OCI-LY1 (cell line): Measurements from ENCODE around the gene GET3.

Source experiments
- H2AFZ ChIP-seq: fragments of 200-600 bp; sonication (generic), shearing (Covaris generic); 2 replicates; pipeline ENCODE4 v1.6.0; 2014; ENCODE audit warnings: antibody characterized with exemption, mild to moderate bottlenecking, low read length
- H3F3A ChIP-seq: fragments of 200-600 bp; sonication (generic), shearing (Covaris generic); 2 replicates; pipeline ENCODE4 v1.6.0; 2014; ENCODE audit warnings: mild to moderate bottlenecking, antibody characterized with exemption, low read length, moderate library complexity; ENCODE audit not compliant: insufficient read depth
- H3K27ac ChIP-seq: fragments of 200-600 bp; sonication (generic); 2 replicates; pipeline ENCODE4 v1.5.1; 2014; ENCODE audit warnings: low read length, mixed run types, mild to moderate bottlenecking, low read depth; ENCODE audit not compliant: poor library complexity, severe bottlenecking
- H3K27me3 ChIP-seq: fragments of 200-600 bp; sonication (generic); 2 replicates; pipeline ENCODE4 v1.6.0; 2014; ENCODE audit warnings: antibody characterized with exemption, mild to moderate bottlenecking, low read length, moderate library complexity; ENCODE audit not compliant: insufficient read depth
- H3K36me3 ChIP-seq: fragments of 200-600 bp; sonication (generic); 2 replicates; pipeline ENCODE4 v1.6.1; 2014; ENCODE audit warnings: mild to moderate bottlenecking, antibody characterized with exemption, low read length, moderate library complexity, mixed read lengths; ENCODE audit not compliant: insufficient read depth
- H3K4me1 ChIP-seq: fragments of 200-600 bp; sonication (generic); 2 replicates; pipeline ENCODE4 v1.5.1; 2014; ENCODE audit warnings: mild to moderate bottlenecking, low read length, moderate library complexity; ENCODE audit not compliant: insufficient read depth, severe bottlenecking
- H3K4me2 ChIP-seq: fragments of 200-600 bp; sonication (generic), shearing (Covaris generic); 2 replicates; pipeline ENCODE4 v1.6.1; 2014; ENCODE audit warnings: low read length
- H3K4me3 ChIP-seq: fragments of 200-600 bp; sonication (generic); 2 replicates; pipeline ENCODE4 v1.5.1; 2014; ENCODE audit warnings: low read length, low read depth, mild to moderate bottlenecking, mixed read lengths; ENCODE audit not compliant: poor library complexity, severe bottlenecking
- H3K79me2 ChIP-seq: fragments of 200-600 bp; shearing (Covaris generic); 2 replicates; pipeline ENCODE4 v1.6.1; 2016; ENCODE audit warnings: mixed run types, low read length, mixed read lengths; ENCODE audit not compliant: insufficient read depth
- H3K9ac ChIP-seq: fragments of 200-600 bp; sonication (generic), shearing (Covaris generic); 2 replicates; pipeline ENCODE4 v1.6.1; 2014; ENCODE audit warnings: mild to moderate bottlenecking, low read length, mixed read lengths
- H3K9me2 ChIP-seq: fragments of 200-600 bp; sonication (generic), shearing (Covaris generic); 2 replicates; pipeline ENCODE4 v1.6.1; 2014; ENCODE audit warnings: low read depth, mild to moderate bottlenecking, low read length, mixed read lengths
- H3K9me3 ChIP-seq: fragments of 200-600 bp; shearing (Covaris generic); 2 replicates; pipeline ENCODE4 v1.6.1; 2014; ENCODE audit warnings: low read length, mixed read lengths
- H4K20me1 ChIP-seq: fragments of 200-600 bp; sonication (generic), shearing (Covaris generic); 2 replicates; pipeline ENCODE4 v1.6.0; 2016; ENCODE audit warnings: mild to moderate bottlenecking, low read length; ENCODE audit not compliant: insufficient read depth
- CTCF ChIP-seq: fragments of 200-600 bp; sonication (generic), shearing (Covaris generic); IDR thresholded peaks from 2 replicates; pipeline ENCODE4 v1.5.1; 2017; ENCODE audit warnings: mild to moderate bottlenecking, antibody characterized with exemption, low read length, moderate library complexity, mixed read lengths
- EZH2 ChIP-seq: fragments of 200-600 bp; sonication (generic), shearing (Covaris generic); IDR thresholded peaks from 2 replicates; pipeline ENCODE4 v1.8.0; 2017; ENCODE audit warnings: borderline replicate concordance, mixed run types, mild to moderate bottlenecking, antibody characterized with exemption, low read length, moderate library complexity, mixed read lengths

Gene GET3

GRCh38 chr19:12789098-12789903 is 52.0 kb downstream of the GET3 start:
- H3K27ac ChIP-seq, result peak overlapping the region; percentile 79
- peak overlapping the region; percentile 76 for H3K4me3 ChIP-seq

GRCh38 chr19:12789904-12790619 is 52.8 kb downstream of the GET3 start:
- no peaks in the 10 kb centered on the region for H3K36me3 ChIP-seq
- peak overlapping the region; percentile 76 for H3K4me3 ChIP-seq
- peak overlapping the region; percentile 58 for H3K27ac ChIP-seq
- H3K27me3 ChIP-seq, result no peaks in the 10 kb centered on the region
- H4K20me1 ChIP-seq, result no peaks in the 10 kb centered on the region
- peak overlapping the region; percentile 77 for H3K4me2 ChIP-seq
- no peaks in the 10 kb centered on the region for H3K9me2 ChIP-seq
- H3K4me1 ChIP-seq, result peaks cover 53% of the 10 kb centered on the region
- H3K9me3 ChIP-seq, result no peaks in the 10 kb centered on the region
- H3K79me2 ChIP-seq, result no peaks in the 10 kb centered on the region
- TF ChIP-seq CTCF (no peak), EZH2 (no peak)
- no peak overlapping the region for H2AFZ ChIP-seq
- peak overlapping the region; percentile 58 for H3K9ac ChIP-seq
- no peaks in the 10 kb centered on the region for H3F3A ChIP-seq

More at GRCh38 chr19:12789098-12789903, 52.0 kb downstream of the GET3 start:
- H3K9ac ChIP-seq, result peak overlapping the region; percentile 44; the same call in 1 of the 2 replicates
- H3K9me3 ChIP-seq, result no peaks in the 10 kb centered on the region
- H3K9me2 ChIP-seq, result no peaks in the 10 kb centered on the region
- peaks cover 58% of the 10 kb centered on the region for H3K4me1 ChIP-seq
- H3K27me3 ChIP-seq, result no peaks in the 10 kb centered on the region
- H3K36me3 ChIP-seq, result no peaks in the 10 kb centered on the region
- TF ChIP-seq CTCF (no peak), EZH2 (no peak)
- H3F3A ChIP-seq, result no peaks in the 10 kb centered on the region
- peak overlapping the region; percentile 77 for H3K4me2 ChIP-seq
- no peaks in the 10 kb centered on the region for H4K20me1 ChIP-seq
- H2AFZ ChIP-seq, result no peak overlapping the region
- H3K79me2 ChIP-seq, result no peaks in the 10 kb centered on the region

GRCh38 chr19:12790628-12791344 is 53.5 kb downstream of the GET3 start:
- Histone ChIP-seq H3K4me2 (peak overlapping the region; percentile 77), H3K36me3 (no peaks in the 10 kb centered on the region), H3K27ac (peak overlapping the region; percentile 58), H3K79me2 (no peaks in the 10 kb centered on the region), H3K9ac (peak overlapping the region; percentile 58), H3K9me3 (no peaks in the 10 kb centered on the region), H3K9me2 (no peaks in the 10 kb centered on the region), H3K27me3 (no peaks in the 10 kb centered on the region), H2AFZ (no peak overlapping the region), H4K20me1 (no peaks in the 10 kb centered on the region), H3K4me1 (peaks cover 47% of the 10 kb centered on the region), H3K4me3 (peak overlapping the region; percentile 76), H3F3A (no peaks in the 10 kb centered on the region)
- TF ChIP-seq EZH2 (no peak), CTCF (no peak)
